H9 (cell line): Measurements from ENCODE around the gene ATF7IP2. TPM values are rescaled to one million over a fixed set of nuclear protein-coding genes. Genes with fewer than 3 reads are reported as not detected.

Experiments used
- DNase-seq: peaks from one replicate; pipeline ENCODE4 v3.0.0-alpha.2; 2017
- H2AFZ ChIP-seq: one replicate; pipeline ENCODE4 v1.6.1; 2013; ENCODE audit warnings: mild to moderate bottlenecking, low read length, control low read depth, moderate library complexity
- H2AK5ac ChIP-seq: 2 replicates; pipeline ENCODE4 v1.6.1; 2013; ENCODE audit warnings: low read length, control low read depth, mixed read lengths; ENCODE audit not compliant: insufficient read length
- H2BK120ac ChIP-seq: one replicate; pipeline ENCODE4 v1.6.1; 2013; ENCODE audit warnings: low read depth, mild to moderate bottlenecking, low read length, control low read depth, inconsistent platforms; ENCODE audit not compliant: poor library complexity, severe bottlenecking
- H2BK12ac ChIP-seq: 2 replicates; pipeline ENCODE4 v1.6.1; 2013; ENCODE audit warnings: low read length, control low read depth, mixed read lengths, low read depth; ENCODE audit not compliant: insufficient read length
- H2BK15ac ChIP-seq: 2 replicates; pipeline ENCODE4 v1.6.1; 2013; ENCODE audit warnings: low read depth, low read length, control low read depth
- H2BK20ac ChIP-seq: one replicate; pipeline ENCODE4 v1.6.1; 2013; ENCODE audit warnings: low read depth, mild to moderate bottlenecking, low read length, control low read depth, inconsistent platforms; ENCODE audit not compliant: poor library complexity, severe bottlenecking
- H2BK5ac ChIP-seq: 2 replicates; pipeline ENCODE4 v1.6.1; 2013; ENCODE audit warnings: low read length, control low read depth, mixed read lengths; ENCODE audit not compliant: insufficient read length
- H3K14ac ChIP-seq: 2 replicates; pipeline ENCODE4 v1.6.1; 2013; ENCODE audit warnings: low read length, control low read depth; ENCODE audit not compliant: insufficient read depth
- H3K18ac ChIP-seq: 2 replicates; pipeline ENCODE4 v1.6.1; 2013; ENCODE audit warnings: low read depth, mild to moderate bottlenecking, mixed read lengths, low read length, control low read depth; ENCODE audit not compliant: insufficient read length
- H3K23ac ChIP-seq: 2 replicates; pipeline ENCODE4 v1.6.1; 2013; ENCODE audit warnings: low read length, control low read depth, mixed read lengths, low read depth; ENCODE audit not compliant: insufficient read length
- H3K23me2 ChIP-seq: 2 replicates; pipeline ENCODE4 v1.6.1; 2013; ENCODE audit warnings: low read depth, mild to moderate bottlenecking, mixed read lengths, low read length, control low read depth; ENCODE audit not compliant: insufficient read length, poor library complexity, severe bottlenecking
- H3K27ac ChIP-seq: 2 replicates; pipeline ENCODE4 v1.5.1; 2013; ENCODE audit warnings: low read length, control low read depth, mixed read lengths, low read depth; ENCODE audit not compliant: insufficient read length
- H3K27me3 ChIP-seq: 2 replicates; pipeline ENCODE4 v1.6.1; 2013; ENCODE audit warnings: low read length, control low read depth, inconsistent platforms; ENCODE audit not compliant: insufficient read depth
- H3K4ac ChIP-seq: 2 replicates; pipeline ENCODE4 v1.6.1; 2013; ENCODE audit warnings: low read depth, mild to moderate bottlenecking, control low read depth, inconsistent platforms, low read length, moderate library complexity
- H3K4me1 ChIP-seq: 2 replicates; pipeline ENCODE4 v1.6.1; 2013; ENCODE audit warnings: low read length, control low read depth, inconsistent platforms; ENCODE audit not compliant: insufficient read depth
- H3K4me2 ChIP-seq: 2 replicates; pipeline ENCODE4 v1.6.1; 2013; ENCODE audit warnings: low read length, control low read depth, mixed read lengths; ENCODE audit not compliant: insufficient read length, insufficient read depth
- H3K56ac ChIP-seq: 2 replicates; pipeline ENCODE4 v1.6.1; 2013; ENCODE audit warnings: low read depth, mild to moderate bottlenecking, mixed read lengths, low read length, control low read depth; ENCODE audit not compliant: insufficient read length
- H3K79me1 ChIP-seq: 2 replicates; pipeline ENCODE4 v1.6.1; 2013; ENCODE audit warnings: low read depth, mild to moderate bottlenecking, moderate library complexity, low read length, control low read depth, inconsistent platforms; ENCODE audit not compliant: insufficient read depth, poor library complexity, severe bottlenecking
- H3K79me2 ChIP-seq: 2 replicates; pipeline ENCODE4 v1.6.1; 2013; ENCODE audit warnings: low read length, control low read depth, inconsistent platforms; ENCODE audit not compliant: insufficient read depth
- H3K9ac ChIP-seq: 2 replicates; pipeline ENCODE4 v1.6.1; 2013; ENCODE audit warnings: low read length, control low read depth, mixed read lengths; ENCODE audit not compliant: insufficient read length; ENCODE audit errors: extremely low read depth
- H3K9me3 ChIP-seq: one replicate; pipeline ENCODE4 v1.6.1; 2013; ENCODE audit warnings: low read depth, low read length, inconsistent platforms; ENCODE audit not compliant: control insufficient read depth
- H3T11ph ChIP-seq: one replicate; pipeline ENCODE4 v1.6.1; 2013; ENCODE audit warnings: mild to moderate bottlenecking, low read length, control low read depth, inconsistent platforms
- H4K20me1 ChIP-seq: one replicate; pipeline ENCODE4 v1.6.1; 2013; ENCODE audit not compliant: control insufficient read depth, insufficient read length, insufficient read depth
- H4K5ac ChIP-seq: 2 replicates; pipeline ENCODE4 v1.6.1; 2013; ENCODE audit warnings: low read depth, mild to moderate bottlenecking, mixed read lengths, low read length, control low read depth; ENCODE audit not compliant: insufficient read length
- H4K8ac ChIP-seq: replicated peaks from 2 replicates; pipeline ENCODE4 v1.6.1; 2013; ENCODE audit warnings: low read length, control low read depth, mixed read lengths, low read depth; ENCODE audit not compliant: insufficient read length
- H4K91ac ChIP-seq: 2 replicates; pipeline ENCODE4 v1.6.1; 2013; ENCODE audit warnings: low read depth, mild to moderate bottlenecking, moderate library complexity, mixed read lengths, low read length, control low read depth; ENCODE audit not compliant: insufficient read length
- H3K27ac Mint-ChIP-seq, 3 experiments: 2 replicates in 2 of 3; 3 replicates in 1 of 3; pipeline ENCODE4 v1.8.0; 2020 to 2021; ENCODE audit warnings: mixed read lengths in 3 of 3, mild to moderate bottlenecking in 1 of 3, moderate library complexity in 1 of 3
- H3K27me3 Mint-ChIP-seq: 2 replicates; pipeline ENCODE4 v1.8.0; 2021; ENCODE audit warnings: low read depth, mild to moderate bottlenecking, moderate library complexity, mixed read lengths
- H3K36me3 Mint-ChIP-seq, 3 experiments: 2 replicates in 2 of 3; 3 replicates in 1 of 3; pipeline ENCODE4 v1.8.0; 2020 to 2021; ENCODE audit warnings: low read depth in 3 of 3, mixed read lengths in 3 of 3; ENCODE audit not compliant: insufficient read depth in 1 of 3
- H3K4me1 Mint-ChIP-seq, 2 experiments: 2 replicates each; pipeline ENCODE4 v1.8.0; 2020; ENCODE audit warnings: mixed read lengths in 2 of 2
- H3K4me3 Mint-ChIP-seq, 2 experiments: 2 replicates in 1 of 2; 3 replicates in 1 of 2; pipeline ENCODE4 v1.8.0; 2020 to 2021; ENCODE audit warnings: mild to moderate bottlenecking in 2 of 2, mixed read lengths in 2 of 2, moderate library complexity in 1 of 2
- H3K9me3 Mint-ChIP-seq, 2 experiments: 2 replicates in 1 of 2; 3 replicates in 1 of 2; pipeline ENCODE4 v1.8.0; 2020; ENCODE audit warnings: mild to moderate bottlenecking in 2 of 2, mixed read lengths in 2 of 2, moderate library complexity in 1 of 2
- WGBS: extraction: QIAGEN DNeasy Blood & Tissue Kit; methylation state at CpG from one replicate; pipeline ENCODE4 v1.1.7; 2013; ENCODE audit warnings: missing lambda C conversion rate, low lambda C conversion rate, mixed read lengths; ENCODE audit not compliant: insufficient read length; ENCODE audit errors: extremely low coverage; 5-methylcytosine and 5-hydroxymethylcytosine counted together
- total RNA-seq: library from RNA; stranded (reverse); gene quantifications from 2 replicates; pipeline ENCODE4 v1.2.1, GENCODE V29; 2021
- TF ChIP-seq, protein P1 (sequence below): fragments of 200-600 bp; sonication (generic); conservative IDR thresholded peaks from 3 replicates; pipeline ENCODE4 v1.8.0; 2021; ENCODE audit warnings: antibody characterized with exemption, mild to moderate bottlenecking

ATF7IP2 gene
- total RNA-seq, 1 experiment from 2014 or later, result 21.5 TPM

- Histone ChIP-seq H3K23ac (no peak overlapping the region), H4K91ac (no peak overlapping the region), H3K4ac (no peak overlapping the region), H2BK12ac (no peak overlapping the region), H3K27ac (no peak overlapping the region), H3K9ac (no peak overlapping the region), H3K4me1 (no peaks in the 10 kb centered on the region), H3T11ph (no peak overlapping the region), H3K23me2 (no peaks in the 10 kb centered on the region), H4K20me1 (no peaks in the 10 kb centered on the region), H3K79me1 (no peaks in the 10 kb centered on the region), H2AK5ac (no peak overlapping the region), H2BK20ac (no peak overlapping the region), H2AFZ (no peak overlapping the region), H3K79me2 (no peaks in the 10 kb centered on the region), H3K4me2 (no peak overlapping the region), H3K14ac (no peak overlapping the region), H3K9me3 (no peaks in the 10 kb centered on the region), H2BK15ac (no peak overlapping the region), H4K8ac (no peak overlapping the region), H2BK120ac (no peak overlapping the region), H3K27me3 (no peaks in the 10 kb centered on the region), H2BK5ac (no peak overlapping the region), H3K18ac (no peak overlapping the region), H3K56ac (no peak overlapping the region), H4K5ac (no peak overlapping the region)
- TF ChIP-seq, protein P1, sequence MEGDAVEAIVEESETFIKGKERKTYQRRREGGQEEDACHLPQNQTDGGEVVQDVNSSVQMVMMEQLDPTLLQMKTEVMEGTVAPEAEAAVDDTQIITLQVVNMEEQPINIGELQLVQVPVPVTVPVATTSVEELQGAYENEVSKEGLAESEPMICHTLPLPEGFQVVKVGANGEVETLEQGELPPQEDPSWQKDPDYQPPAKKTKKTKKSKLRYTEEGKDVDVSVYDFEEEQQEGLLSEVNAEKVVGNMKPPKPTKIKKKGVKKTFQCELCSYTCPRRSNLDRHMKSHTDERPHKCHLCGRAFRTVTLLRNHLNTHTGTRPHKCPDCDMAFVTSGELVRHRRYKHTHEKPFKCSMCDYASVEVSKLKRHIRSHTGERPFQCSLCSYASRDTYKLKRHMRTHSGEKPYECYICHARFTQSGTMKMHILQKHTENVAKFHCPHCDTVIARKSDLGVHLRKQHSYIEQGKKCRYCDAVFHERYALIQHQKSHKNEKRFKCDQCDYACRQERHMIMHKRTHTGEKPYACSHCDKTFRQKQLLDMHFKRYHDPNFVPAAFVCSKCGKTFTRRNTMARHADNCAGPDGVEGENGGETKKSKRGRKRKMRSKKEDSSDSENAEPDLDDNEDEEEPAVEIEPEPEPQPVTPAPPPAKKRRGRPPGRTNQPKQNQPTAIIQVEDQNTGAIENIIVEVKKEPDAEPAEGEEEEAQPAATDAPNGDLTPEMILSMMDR, result no peak
- Mint-ChIP-seq H3K4me1 (no peaks in the 10 kb centered on the region), H3K9me3 (no peaks in the 10 kb centered on the region), H3K27ac (no peak overlapping the region), H3K36me3 (no peaks in the 10 kb centered on the region), H3K4me3 (no peak overlapping the region), H3K27me3 (no peaks in the 10 kb centered on the region)
- no peak for DNase-seq
- WGBS, result no CpG with 5 or more reads among the region's 6 CpGs
Observed at GRCh38 chr16:10525214-10525825, 139.5 kb downstream of the ATF7IP2 start.
